Measurements from ENCODE around the gene AATK.

DNA sequence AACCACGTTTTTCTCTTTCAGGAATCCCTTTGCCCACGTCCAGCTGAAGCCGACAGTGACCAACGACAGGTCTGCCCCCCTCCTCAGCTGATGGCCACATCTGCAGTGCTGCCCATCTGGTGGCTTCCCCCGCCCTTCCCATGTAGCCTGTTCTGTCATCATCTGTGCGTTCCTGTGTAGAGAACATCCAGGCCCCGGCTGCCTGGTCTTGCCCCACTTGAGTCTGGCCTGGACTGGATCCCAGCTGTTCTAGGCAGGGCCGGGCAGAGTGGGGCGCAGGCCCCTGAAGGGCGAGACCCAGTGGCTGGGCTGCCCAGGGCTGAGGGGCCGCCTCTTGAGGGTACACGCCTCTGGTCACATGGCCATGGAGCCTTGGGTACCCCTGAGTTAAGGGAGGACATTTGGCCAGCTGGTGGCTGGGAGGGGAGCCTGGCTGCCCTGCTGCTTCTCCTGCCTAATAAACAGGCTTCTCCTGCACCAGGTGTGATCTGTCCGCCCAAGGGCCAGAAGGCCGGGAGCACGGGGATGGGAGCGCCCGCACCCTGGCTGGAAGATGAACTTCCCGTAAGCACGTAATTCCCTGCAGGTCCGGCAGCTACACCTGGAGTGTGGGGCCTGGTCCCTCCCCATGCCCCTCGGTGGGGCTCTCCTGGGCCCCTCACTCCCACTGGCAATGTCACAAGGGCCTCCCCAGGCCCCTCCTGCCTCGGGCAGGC, 50.1 kb downstream of the AATK start:
- TF ChIP-seq POLR2A (IDR thresholded peaks at IDR 0.05; ENCODE audit: low read length): no peak
- no peak for TF ChIP-seq GATA1 (IDR thresholded peaks at IDR 0.05; ENCODE audit: low read depth, low read length)
